T follicular helper cell (primary cell): Measurements from ENCODE around the gene COL18A1.
"Not testable (repeated sequence)": the region's sequence is repeated elsewhere in the genome, so short reads cannot be mapped to it uniquely, and the experiment has no call there.

Experiments used
- DNase-seq: peaks from one replicate; pipeline ENCODE4 v3.0.0-alpha.2; 2020; ENCODE audit warnings: low read depth

The COL18A1 gene

DNA sequence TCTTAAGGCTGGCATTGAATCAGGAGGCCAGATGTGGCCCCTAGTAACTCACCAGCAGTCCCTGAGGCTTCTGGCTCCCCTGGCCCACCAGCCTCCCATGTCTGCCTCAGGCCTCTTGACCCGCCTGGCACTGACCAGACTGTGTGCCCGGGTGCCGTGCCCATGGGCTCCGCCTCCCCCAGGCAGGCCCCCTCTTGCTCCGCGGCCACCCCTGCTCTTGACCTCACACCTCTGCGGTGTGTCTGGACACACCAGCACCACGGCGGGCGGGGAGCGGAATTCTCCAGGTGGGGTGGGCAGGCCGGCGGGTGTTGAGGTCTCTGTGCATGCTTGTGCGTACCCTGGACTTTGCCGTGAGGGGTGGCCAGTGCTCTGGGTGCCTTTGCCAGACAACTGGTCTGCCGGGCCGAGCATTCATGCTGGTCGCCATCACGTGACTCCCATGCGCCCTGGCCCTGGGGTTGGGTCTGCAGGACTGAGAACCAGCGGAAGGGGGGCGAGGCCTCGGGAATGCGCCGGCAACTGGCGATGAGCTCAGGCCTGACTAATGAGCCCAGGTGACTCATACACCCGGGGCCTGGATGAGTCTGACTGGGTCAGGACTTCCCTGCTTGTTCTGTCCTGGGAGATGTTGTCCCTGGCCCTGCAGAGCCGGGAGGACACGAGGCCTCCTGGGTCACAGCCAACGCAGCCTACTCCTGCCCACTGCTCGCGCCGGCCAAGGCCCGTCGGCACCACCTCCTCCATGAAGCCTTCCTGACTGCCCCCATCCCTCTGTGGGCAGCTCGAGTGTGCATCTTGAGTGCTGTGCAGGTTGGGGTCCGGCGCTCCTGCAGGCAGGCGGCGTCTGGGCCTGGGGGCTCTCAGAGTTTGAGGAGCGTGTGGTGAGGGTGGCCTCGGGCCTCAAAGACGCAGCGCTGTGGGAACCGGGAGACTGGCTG, 22.6 kb downstream of the COL18A1 start:
- DNase-seq, result no peak

DNA sequence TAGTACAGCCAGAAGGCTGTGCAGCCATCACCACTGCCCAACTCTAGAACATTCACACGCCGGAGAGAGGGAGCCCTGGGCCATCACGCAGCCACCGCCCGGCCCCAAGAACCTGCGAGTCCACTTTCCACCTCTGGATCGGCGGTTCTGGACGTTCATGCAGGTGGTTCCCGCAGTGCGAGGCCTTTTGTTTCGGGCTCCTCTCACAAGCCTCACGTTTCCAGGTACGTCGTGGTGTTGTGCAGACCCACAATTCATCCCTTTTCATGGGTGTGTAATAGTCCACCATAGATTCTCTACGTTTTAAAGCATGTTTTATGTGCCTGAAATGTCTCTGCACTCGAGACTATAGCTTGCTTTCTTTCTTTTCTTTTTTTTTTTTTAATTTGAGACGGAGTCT, 23.6 kb downstream of the COL18A1 start:
- no peak for DNase-seq

- no peak for DNase-seq
These were observed 24.5 kb downstream of the COL18A1 start for GRCh38 chr21:45429221-45430175.

DNA sequence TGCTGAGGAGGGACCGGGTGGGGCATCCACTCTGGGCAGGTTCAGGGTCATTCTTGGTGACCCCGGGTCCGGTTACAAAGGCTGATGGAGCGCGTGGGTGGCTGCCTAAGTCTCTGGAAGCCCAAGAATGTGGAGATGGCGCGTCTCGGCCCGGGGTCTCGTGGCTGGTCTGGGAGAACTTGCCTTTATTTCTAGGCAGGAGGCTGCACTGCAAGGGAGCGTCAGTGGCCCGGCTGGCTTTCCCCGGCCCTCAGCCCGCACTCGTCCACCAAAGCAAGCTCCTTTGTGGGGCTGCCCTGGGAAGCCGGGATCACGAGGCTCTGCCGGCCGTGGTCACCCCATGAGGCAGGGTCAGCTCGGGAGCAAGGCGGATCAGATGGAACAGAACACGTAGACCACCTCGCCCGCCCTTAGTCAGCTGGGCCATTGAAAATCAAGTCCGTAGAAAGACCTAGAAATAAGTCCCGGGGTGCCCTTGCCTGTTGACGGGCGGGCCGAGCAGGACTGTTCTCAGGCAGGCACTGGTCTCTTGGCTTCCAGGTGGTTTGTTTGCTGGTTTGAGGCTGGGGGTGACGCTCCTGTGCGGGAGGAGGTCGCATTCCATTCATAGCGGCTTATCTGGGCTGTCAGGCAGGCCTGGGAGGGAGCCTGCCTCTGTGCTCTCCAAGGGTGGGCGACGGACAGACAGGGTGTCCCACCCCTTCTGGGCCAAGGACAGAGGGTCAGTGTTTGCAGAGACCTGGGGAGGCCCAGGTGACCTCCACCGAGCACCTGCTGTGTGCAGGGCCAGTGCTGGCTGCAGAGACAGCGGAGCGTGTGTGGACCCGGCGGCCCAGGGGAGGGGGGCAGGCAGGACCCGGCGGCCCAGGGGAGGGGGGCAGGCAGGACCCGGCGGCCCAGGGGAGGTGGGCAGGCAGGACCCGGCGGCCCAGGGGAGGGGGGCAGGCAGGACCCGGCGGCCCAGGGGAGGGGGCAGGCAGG, 25.8 kb downstream of the COL18A1 start:
- DNase-seq, result no peak

- no peak for DNase-seq
These were observed 27.0 kb downstream of the COL18A1 start for GRCh38 chr21:45431781-45432572.

- DNase-seq, result no peak
These were observed 27.8 kb downstream of the COL18A1 start for GRCh38 chr21:45432575-45433255.

- DNase-seq, result no peak
These were observed 28.3 kb downstream of the COL18A1 start for GRCh38 chr21:45433301-45433700.

GRCh38 chr21:45433911-45434644, 29.1 kb downstream of the COL18A1 start:
- no peak for DNase-seq

DNA sequence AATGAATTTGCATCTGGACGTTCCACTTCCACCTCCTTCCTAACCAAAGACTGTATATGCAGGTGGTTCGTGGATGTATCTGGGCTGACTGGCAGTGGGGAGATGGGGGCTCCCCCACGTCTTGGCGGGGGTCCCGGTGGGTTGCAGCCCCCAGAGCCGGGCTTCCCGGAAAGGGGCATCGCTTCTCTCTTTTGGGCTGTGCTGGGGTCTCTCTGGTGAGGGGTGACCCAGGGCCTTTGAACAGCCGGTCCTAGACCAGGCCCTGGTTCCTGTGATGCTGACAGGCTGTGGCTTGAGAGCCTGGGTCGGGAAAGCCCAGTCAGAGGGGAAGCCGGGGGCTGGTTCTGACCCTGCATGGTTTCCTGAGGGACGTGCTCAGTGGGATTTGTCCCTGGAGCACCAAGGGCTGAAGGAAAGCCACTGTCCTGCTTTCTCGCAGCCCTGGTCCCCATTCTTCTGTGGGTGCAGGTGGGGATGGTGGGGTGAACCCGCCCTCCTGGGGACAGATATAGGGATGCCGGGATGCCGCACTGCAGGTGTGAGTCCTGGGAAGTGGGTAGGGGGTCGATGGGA, 29.8 kb downstream of the COL18A1 start:
- DNase-seq, result no peak

DNA sequence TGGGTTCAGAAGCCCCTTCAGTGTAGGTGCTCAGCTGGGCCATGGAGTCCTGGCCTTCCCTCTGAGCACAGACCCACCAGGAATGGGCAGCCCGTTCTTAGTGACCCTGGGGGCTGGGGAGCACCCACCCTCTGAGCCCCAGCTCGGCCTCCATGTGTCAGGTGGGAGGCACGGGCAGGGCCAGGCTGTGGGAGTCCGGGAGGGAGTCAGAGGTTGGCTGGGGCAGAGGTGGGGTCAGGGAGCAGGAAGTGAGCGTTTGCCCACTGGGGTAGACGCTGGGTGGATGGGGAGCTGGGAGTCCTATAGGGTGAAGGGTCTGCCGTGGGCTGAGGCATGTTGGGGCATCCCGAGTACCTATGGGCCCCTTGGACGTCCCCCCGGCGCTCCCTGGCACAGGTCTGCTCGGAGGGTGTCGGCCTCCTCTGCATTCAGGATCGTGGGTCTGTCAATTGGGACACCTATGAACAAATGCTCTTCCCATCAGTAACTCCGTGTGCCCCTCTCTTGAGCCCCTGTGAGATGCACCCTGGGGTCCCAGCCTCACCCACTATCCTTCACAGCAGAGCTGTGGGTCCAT, 30.5 kb downstream of the COL18A1 start:
- no peak for DNase-seq

DNA sequence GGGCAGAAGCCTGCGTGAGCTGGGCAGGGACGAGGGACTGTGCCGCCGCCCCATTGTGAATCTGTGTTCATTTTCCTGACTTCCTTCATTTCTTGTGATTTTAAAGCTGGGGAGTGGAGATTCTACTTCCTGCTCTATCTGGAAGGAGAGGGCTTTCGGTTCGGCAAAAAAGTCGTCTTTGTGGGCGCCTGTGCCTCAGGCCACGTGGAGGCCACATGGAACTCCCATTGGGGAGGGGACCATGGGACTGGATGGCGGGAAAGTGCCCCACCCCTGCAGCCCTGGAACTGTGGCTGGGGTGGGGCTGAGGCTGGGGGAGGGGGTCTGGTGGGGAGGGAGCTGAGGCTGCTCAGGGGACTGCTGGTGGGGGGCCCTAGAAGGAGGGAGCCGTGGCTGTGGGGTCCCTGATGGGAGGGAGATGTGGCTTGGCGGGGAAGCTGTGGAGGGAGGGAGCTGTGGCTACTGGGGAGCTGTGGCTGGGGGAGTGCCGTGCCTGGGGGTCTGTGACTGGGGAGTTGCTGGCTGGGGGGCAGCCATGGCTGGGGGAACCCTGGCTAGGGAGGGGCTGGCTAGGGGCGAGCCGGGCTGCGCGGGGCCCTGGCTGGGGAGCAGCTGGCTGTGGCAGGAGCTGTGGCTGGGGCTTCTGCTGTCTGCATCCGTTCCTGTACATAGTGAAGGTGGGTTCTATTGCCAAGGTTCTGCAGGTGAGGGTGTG, 31.5 kb downstream of the COL18A1 start:
- no peak for DNase-seq

- not testable (repeated sequence) for DNase-seq
These were observed 32.9 kb downstream of the COL18A1 start for GRCh38 chr21:45437844-45438243.

DNA sequence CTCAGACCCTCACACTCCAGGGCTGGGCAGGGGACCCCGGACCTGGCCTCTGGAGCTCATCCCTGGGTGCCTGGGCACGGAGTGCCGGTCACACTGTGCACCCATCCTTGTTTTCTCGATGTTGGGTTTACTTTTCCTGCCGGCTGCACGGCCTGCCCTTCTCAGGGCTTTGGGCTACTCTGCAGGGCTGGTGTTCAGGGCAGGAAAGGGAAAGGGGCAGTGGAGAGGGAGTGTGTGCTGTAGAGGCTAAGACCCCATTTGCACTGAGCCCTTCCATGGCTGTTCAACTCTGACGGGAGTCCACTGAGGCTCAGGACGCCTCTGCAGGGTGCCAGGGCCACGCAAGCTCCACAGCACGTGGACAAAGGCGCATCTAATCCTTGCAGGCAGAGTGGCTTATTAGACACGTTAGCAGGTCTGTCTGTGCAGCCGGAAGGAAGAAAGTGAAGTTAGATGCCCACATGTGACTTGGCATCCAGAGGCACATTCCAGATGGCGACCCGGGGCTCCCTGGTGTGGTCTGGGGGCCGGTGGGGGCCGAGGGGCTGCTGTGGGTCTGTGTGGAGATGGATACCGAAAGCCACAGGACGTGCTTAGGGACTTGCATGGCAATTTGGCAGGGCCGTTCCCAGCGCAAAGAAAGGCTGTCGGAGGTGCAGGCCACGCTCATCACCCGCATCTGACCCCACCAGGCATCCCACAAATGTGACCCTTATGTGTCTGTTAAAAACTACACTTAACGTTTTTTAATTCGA, 33.6 kb downstream of the COL18A1 start:
- no peak for DNase-seq

DNA sequence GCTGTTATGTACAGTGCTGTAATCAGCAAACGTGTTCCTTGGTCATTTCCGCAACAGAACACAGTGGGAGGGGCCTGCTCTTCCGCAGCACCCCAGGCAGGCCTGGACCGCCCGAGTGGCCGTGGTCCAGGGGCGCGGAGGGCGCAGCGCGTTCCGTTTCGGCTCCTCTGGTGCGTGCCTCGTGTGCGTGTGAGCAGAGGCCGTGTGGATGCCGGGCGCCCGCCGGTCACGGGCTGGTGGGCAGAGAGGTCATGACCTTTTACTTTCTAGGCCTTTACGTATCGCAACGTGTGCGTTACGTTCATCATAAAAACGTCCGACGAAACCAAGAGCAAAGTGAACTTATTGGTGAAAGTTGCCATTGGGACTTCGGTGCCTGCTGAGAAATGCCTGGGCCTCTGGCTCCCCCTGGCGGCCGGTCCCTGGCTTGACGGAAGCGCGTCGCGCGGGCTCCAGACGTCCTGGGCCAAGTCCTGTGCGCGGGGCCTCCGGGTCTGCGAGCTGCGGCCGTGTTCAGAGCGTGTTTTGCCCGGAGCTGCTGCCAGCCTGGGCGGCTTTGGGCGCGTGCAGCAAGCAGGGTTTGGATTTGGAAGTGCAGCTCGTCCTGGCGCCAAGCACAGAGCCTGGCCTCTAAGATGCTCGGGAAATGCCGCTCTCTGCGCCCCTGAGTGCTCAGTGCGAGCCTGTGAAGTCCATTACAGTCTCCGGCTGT, 34.4 kb downstream of the COL18A1 start:
- DNase-seq, result peak; percentile 72

DNA sequence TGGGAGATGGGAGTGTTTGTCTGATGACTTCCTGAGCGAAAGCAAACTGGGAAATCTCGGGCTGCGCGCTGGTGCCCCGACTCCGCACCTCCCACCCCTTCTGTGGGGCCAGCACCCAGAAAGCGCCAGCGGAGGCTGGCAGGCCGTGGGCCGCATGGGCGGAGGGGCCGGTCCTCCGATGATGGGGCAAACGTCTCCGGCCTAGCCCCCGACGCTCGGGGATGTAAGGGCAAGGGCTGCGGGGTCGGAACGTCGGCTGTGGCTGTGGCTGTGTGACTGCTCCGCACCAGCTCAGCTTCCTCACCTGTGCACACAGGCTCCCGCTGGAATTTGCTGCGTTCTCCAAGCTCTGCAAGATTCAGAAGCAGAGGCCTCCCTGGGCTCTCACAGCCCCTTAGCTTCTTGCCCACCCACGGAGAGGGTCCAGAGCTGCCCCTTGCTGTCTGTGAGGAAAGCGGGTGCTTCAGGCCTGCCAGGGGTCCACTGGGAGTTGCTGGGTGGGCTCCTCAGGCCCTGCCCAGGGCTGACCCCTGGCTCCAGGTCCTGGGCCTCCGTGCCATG, 35.0 kb downstream of the COL18A1 start:
- DNase-seq, result no peak

GRCh38 chr21:45440736-45441350, 35.9 kb downstream of the COL18A1 start:
- DNase-seq, result no peak
